Suppressor macrophage treated with lipopolysaccharide for 1 hour (primary cell): ENCODE measurements around the gene DLGAP1.
"Not testable (repeated sequence)": the region's sequence is repeated elsewhere in the genome, so short reads cannot be mapped to it uniquely, and the experiment has no call there.

Experiments
- DNase-seq, 3 donors: peaks; one replicate each; pipeline ENCODE4 v3.0.0-alpha.2; 2020 to 2022

The DLGAP1 gene

GRCh38 chr18:3667255-3668137 lies 787.6 kb downstream of the DLGAP1 start:
- DNase-seq, result no peak

GRCh38 chr18:3666526-3667254 lies 788.4 kb downstream of the DLGAP1 start:
- DNase-seq, result no peak

- peak; percentile 88 to 90 (median 89) for DNase-seq
These were observed 789.2 kb downstream of the DLGAP1 start for GRCh38 chr18:3665780-3666525.

GRCh38 chr18:3665204-3665603 lies 789.9 kb downstream of the DLGAP1 start:
- no peak for DNase-seq

GRCh38 chr18:3664563-3665178 lies 790.4 kb downstream of the DLGAP1 start:
- DNase-seq, result peak; percentile 83 to 89 (median 85)

- peak in 1 of 3 donors; percentile 46 for DNase-seq
These were observed 791.1 kb downstream of the DLGAP1 start for GRCh38 chr18:3663870-3664512.

- DNase-seq, result no peak
These were observed 793.1 kb downstream of the DLGAP1 start for GRCh38 chr18:3661989-3662388.

GRCh38 chr18:3660739-3661515 lies 794.2 kb downstream of the DLGAP1 start:
- DNase-seq, result peak; percentile 65 to 83 (median 72)

GRCh38 chr18:3658529-3658928 lies 796.6 kb downstream of the DLGAP1 start:
- DNase-seq, result no peak

- peak; percentile 76 to 90 (median 88) for DNase-seq
These were observed 799.7 kb downstream of the DLGAP1 start for GRCh38 chr18:3655254-3656050.

GRCh38 chr18:3654442-3655253 lies 800.5 kb downstream of the DLGAP1 start:
- no peak for DNase-seq

DNA sequence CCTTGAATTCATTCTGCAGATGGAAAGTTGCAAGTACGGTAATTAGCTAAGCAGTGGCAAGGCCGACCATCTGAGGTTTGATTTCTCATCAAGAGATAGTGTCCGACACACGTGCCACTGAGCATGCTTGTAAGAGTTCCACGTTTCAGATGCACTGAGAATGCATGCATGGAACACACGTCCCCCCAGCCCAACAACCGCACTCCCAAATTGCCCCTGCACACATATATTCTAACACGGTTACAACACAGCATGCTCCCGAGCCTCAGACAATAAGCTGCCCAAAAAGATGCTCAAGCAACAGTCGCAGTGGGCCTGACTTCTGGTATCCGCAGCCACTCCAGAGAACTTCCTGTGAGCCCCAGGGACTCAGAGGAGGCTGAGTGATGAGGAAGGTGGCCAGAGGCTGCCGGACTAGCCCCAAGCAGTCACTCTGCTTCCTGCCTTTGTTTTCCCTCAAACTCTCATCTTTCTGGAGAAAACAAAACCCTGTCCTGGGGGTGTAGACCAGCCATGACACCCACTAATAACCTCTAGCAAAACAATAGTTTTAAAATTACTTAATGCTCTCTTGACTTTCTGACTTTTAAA lies 801.2 kb downstream of the DLGAP1 start:
- DNase-seq, result no peak

- peak in 1 of 3 donors; percentile 31 for DNase-seq
These were observed 801.8 kb downstream of the DLGAP1 start for GRCh38 chr18:3653263-3653850.

DNA sequence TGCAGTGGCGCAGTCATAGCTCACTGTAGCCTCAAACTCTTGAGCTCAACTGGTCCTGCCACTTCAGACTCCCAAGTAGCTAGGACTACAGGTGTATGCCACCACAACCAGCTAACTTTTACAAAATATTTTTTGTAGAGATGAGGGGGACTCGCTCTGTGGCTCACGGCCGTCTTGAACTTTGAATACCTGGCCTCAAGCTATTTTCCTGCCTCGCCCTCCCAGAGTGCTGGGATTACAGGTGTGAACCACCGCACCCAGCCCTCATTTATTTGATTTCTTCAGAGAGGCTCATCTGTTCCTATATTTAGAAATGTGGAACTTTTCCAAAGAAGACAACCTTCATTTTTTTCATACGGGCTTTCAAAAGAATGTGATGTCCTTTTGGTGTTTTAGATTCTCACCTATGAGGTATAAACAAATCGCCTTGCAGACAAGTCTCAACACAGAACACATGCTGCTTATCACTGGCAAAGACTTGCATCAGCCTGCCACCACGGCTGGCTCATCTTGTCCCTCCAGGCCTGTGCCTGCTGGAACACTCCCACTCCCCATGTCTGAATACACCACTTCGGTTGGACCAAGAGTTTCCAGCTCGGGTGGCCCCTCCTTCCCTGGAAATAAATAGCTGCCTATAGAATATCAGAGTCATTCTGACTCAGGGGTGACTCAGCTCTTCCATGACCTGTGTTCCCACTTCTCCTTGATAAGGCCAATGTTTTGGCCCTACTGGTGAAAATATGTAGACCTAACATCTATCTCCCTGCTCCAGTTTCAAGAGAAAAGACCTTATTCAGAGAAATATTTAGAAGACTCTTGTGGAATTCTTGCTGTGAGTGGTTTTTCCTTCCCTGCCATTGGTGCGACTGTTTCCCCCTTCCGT lies 802.5 kb downstream of the DLGAP1 start:
- DNase-seq, result peak; percentile 94 to 98 (median 94)

DNA sequence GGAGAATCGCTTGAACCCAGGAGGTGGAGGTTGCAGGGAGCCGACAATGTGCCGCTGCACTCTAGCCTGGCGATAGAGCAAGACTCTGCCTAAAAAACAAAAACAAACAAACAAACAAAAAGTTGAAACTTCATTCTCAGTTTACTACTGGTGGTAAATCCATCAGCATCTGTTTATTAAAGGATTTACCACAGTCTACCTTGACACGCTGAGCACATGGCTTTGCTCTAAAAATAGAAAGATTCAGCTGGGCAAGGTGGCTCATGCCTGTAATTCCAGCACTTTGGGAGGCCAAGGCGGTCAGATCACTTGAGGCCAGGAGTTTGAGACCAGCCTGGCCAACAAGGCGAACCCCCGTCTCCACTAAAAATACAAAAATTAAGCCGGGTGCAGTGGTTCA lies 803.8 kb downstream of the DLGAP1 start:
- no peak for DNase-seq

DNA sequence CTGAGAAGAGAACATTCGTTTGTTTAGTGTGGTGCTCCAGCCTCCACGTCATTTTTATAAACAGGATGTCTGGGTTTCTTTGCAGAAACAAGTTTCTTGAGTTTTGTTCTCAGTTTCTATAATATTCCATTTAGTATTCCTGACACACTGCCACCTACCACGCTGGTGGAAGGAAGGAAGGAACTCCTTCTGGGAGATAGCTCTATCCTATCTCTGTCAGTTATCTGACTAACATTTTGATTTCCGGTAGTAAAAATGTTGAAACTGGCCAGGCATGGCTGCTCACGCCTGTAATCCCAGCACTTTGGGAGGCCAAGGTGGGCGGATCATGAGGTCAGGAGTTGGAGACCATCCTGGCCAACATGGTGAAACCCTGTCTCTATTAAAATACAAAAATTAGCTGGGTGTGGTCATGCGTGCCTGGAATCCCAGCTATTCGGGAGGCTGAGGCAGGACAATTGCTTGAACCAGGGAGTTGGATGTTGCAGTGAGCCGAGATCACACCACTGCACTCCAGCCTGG lies 804.5 kb downstream of the DLGAP1 start:
- DNase-seq, result not testable (repeated sequence)

DNA sequence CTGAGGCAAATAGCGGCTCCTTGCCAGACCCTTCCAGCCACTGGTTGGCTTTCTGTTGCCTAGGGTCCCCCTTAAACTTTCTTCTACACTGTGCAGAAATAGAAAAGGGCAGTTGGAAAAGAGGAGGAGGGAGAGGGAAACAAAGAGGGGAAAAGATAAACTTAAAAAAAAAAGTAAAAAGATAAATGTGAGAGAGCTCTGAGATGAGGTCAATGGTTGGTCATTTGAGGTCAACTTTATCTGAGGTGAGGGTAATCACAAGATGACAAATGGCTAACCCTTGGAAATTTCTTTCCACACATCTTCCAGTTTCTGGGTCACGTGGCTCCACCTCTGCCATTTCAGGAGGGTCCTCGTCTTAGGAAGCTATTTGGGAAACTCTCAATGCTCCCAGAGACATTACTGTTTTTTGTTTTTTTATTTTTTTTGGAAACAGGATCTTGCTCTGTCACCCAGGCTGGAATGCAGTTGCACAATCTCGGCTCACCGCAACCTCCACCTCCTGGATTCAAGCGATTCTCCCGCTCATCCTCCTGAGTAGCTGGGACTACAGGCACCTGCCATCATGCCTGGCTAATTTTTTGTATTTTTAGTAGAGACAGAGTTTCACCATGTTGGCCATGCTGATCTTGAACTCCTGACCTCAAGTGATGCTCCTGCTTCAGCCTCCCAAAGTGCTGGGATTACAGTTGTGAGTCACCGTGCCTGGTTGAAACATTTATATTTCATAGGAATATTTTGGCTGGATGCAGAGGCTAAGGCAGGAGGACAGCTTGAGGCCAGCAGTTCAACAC lies 805.3 kb downstream of the DLGAP1 start:
- no peak for DNase-seq
